ENCODE data around the gene LACTBL1. TPM values are rescaled to one million over a fixed set of nuclear protein-coding genes. Genes with fewer than 3 reads are reported as not detected.

LACTBL1 gene
- total RNA-seq (2022; extraction: Qiagen RNA extraction; ENCODE audit: low read depth) = not detected in 5 replicates

GRCh38 chr1:22972760-22973159 is at the start of gene LACTBL1:
TSS of gene LACTBL1 (minus strand) at chr1:22972866. CDS start at chr1:22972316, 550 bp downstream.

GRCh38 chr1:23019094-23019862 is 46.6 kb upstream of the LACTBL1 start, which contains the start of gene KDM1A:
TSS of gene KDM1A (plus strand) at chr1:23019468. CDS start at chr1:23019597, 129 bp downstream.

Other genes with a start within 250 kb of the LACTBL1 start
- not detected in 5 replicates for gene TEX46, start 43.0 kb upstream of the LACTBL1 start, total RNA-seq (2022; extraction: Qiagen RNA extraction; ENCODE audit: low read depth)
- gene KDM1A, start 46.6 kb upstream of the LACTBL1 start, total RNA-seq (2022; extraction: Qiagen RNA extraction; ENCODE audit: low read depth) = 84.9 to 102 TPM (median 90.9 TPM) in 5 replicates
- 17.3 to 24.1 TPM (median 21.7 TPM) in 5 replicates for gene LUZP1, start 196.0 kb upstream of the LACTBL1 start, total RNA-seq (2022; extraction: Qiagen RNA extraction; ENCODE audit: low read depth)
- 11.9 to 14.2 TPM (median 13.4 TPM) in 5 replicates for gene HTR1D, start 244.6 kb upstream of the LACTBL1 start, total RNA-seq (2022; extraction: Qiagen RNA extraction; ENCODE audit: low read depth)

Data from A549 treated with GW870086 at 1 μM for 4 hours (cell line).